ENCODE measurements around the gene KCNMA1. TPM values are rescaled to one million over a fixed set of nuclear protein-coding genes. Genes with fewer than 3 reads are reported as not detected.

Gene KCNMA1
- total and polyA plus RNA-seq, 2 donors from 2014 or later = 4.2 to 8.9 TPM

DNA sequence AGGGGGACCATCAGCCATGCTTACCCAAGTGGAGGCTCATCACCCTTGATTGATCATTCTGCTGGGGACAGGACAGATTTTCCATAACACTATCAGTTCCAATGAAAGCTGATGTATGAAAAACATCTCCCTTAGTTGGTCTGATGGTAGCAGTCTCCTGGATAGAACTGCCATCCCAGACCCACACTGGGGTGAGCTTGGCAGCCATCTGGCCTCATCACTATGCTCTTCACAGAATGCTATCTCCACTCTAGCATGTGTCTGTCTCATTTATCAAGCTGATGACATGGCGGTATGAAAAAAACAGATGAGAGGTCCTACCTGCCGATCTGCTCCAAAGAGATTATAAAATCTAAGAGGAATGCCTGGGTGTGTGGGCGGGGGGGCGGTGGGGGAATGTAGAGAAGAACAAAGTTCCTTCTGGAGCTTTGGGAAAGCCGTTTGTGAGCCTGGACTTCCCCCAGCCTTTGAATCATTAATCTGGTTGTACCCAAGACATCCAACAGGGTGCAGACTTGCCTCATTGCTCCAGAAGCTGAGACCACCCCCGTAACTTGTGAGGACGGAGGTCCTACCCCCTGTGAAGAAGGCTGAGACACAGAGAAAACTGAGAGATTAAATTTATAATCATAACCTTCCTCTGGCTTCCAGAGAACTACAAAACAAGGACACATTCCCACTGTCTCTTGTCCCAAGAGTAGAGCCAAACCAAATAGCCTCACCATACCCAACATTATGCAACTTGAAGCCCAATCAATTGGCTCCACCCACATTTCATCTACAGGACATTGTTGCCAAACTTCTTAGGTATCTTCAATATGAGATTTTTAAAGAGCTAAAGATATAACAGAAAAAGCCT lies 340.8 kb downstream of the KCNMA1 start:
- Histone ChIP-seq H3K9me3 (ENCODE audit: control insufficient read depth in 2 of 3, insufficient read depth in 1 of 3, low read length in 3 of 3) (no peaks in the 10 kb centered on the region), H3K9ac (ENCODE audit: low read length in 3 of 3) (no peak overlapping the region), H3K4me1 (ENCODE audit: control insufficient read depth in 2 of 3, insufficient read depth in 2 of 3, low read depth in 1 of 3, low read length in 3 of 3) (no peaks in the 10 kb centered on the region), H3K36me3 (ENCODE audit: control insufficient read depth in 2 of 3, insufficient read depth in 3 of 3, low read length in 3 of 3) (no peaks in the 10 kb centered on the region), H3K27me3 (ENCODE audit: control insufficient read depth, insufficient read depth, low read length) (no peaks in the 10 kb centered on the region), H3K4me3 (ENCODE audit: low read length in 3 of 3) (no peak overlapping the region), H3K27ac (ENCODE audit: low read depth in 2 of 2, low read length in 2 of 2) (no peak overlapping the region)
- intact Hi-C loops (cut with DNase I) = no loop called here
- DNase-seq = no peak
- FAIRE-seq = no peak
- TF ChIP-seq, protein P1, sequence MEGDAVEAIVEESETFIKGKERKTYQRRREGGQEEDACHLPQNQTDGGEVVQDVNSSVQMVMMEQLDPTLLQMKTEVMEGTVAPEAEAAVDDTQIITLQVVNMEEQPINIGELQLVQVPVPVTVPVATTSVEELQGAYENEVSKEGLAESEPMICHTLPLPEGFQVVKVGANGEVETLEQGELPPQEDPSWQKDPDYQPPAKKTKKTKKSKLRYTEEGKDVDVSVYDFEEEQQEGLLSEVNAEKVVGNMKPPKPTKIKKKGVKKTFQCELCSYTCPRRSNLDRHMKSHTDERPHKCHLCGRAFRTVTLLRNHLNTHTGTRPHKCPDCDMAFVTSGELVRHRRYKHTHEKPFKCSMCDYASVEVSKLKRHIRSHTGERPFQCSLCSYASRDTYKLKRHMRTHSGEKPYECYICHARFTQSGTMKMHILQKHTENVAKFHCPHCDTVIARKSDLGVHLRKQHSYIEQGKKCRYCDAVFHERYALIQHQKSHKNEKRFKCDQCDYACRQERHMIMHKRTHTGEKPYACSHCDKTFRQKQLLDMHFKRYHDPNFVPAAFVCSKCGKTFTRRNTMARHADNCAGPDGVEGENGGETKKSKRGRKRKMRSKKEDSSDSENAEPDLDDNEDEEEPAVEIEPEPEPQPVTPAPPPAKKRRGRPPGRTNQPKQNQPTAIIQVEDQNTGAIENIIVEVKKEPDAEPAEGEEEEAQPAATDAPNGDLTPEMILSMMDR (IDR thresholded peaks at IDR 0.05; ENCODE audit: borderline replicate concordance, extremely low read depth, insufficient read depth) = no peak

DNA sequence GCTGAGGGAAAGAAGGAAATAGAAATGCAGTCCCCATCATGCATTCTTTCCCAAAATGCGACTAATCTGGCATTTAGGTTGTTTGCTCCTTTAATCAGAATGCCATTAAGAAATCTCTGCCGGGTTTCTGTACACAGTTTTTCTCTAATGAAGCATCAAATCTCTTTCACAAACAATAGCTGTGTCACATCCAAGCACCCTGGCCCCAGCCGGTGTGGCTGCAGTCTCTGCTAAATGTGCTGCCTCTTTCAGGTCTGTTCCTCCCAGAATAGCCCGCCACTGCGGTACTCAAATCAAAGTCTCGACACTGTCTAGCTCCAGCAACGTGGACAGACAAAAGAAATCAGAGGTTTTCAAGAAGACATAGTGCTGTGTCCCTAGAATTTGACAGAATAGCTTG lies 343.8 kb downstream of the KCNMA1 start:
- intact Hi-C loops (cut with DNase I) = no loop called here
- TF ChIP-seq, protein P1 (IDR thresholded peaks at IDR 0.05; ENCODE audit: borderline replicate concordance, extremely low read depth, insufficient read depth) = no peak
- Histone ChIP-seq H3K4me3 (ENCODE audit: low read length in 3 of 3) (no peak overlapping the region), H3K4me1 (ENCODE audit: control insufficient read depth in 2 of 3, insufficient read depth in 2 of 3, low read depth in 1 of 3, low read length in 3 of 3) (no peaks in the 10 kb centered on the region), H3K27ac (ENCODE audit: low read depth in 2 of 2, low read length in 2 of 2) (no peak overlapping the region), H3K9me3 (ENCODE audit: control insufficient read depth in 2 of 3, insufficient read depth in 1 of 3, low read length in 3 of 3) (no peaks in the 10 kb centered on the region), H3K36me3 (ENCODE audit: control insufficient read depth in 2 of 3, insufficient read depth in 3 of 3, low read length in 3 of 3) (no peaks in the 10 kb centered on the region), H3K27me3 (ENCODE audit: control insufficient read depth, insufficient read depth, low read length) (no peaks in the 10 kb centered on the region), H3K9ac (ENCODE audit: low read length in 3 of 3) (no peak overlapping the region)
- FAIRE-seq = no peak
- DNase-seq = no peak

DNA sequence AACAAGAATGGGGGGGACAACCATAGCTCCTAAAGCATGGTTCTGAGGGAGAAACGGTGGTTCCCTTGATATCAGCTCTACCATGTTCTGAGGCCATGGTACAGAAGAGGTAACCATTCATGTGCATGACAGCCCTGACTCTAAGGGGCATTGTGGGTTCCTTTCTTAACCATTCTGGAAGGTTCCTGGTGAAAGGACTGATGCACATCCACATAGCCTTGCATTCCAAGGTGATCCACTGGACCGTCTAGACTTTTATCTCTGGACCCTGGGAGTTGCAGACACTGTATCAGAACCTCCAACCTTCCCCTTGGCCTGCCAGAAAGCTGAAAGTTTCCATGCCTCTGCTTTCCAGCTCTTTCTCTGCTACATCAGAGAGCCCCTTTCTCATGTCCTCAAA lies 344.3 kb downstream of the KCNMA1 start:
- FAIRE-seq (no peak), DNase-seq (no peak)
- H3K27ac ChIP-seq (ENCODE audit: low read depth in 2 of 2, low read length in 2 of 2) = no peak overlapping the region
- TF ChIP-seq, protein P1 (IDR thresholded peaks at IDR 0.05; ENCODE audit: borderline replicate concordance, extremely low read depth, insufficient read depth) = no peak
- no peak overlapping the region for H3K4me3 ChIP-seq (ENCODE audit: low read length in 3 of 3)
- no peaks in the 10 kb centered on the region for H3K4me1 ChIP-seq (ENCODE audit: control insufficient read depth in 2 of 3, insufficient read depth in 2 of 3, low read depth in 1 of 3, low read length in 3 of 3)
- H3K9me3 ChIP-seq (ENCODE audit: control insufficient read depth in 2 of 3, insufficient read depth in 1 of 3, low read length in 3 of 3) = no peaks in the 10 kb centered on the region
- intact Hi-C loops (cut with DNase I) = no loop called here
- no peaks in the 10 kb centered on the region for H3K27me3 ChIP-seq (ENCODE audit: control insufficient read depth, insufficient read depth, low read length)
- H3K9ac ChIP-seq (ENCODE audit: low read length in 3 of 3) = no peak overlapping the region
- H3K36me3 ChIP-seq (ENCODE audit: control insufficient read depth in 2 of 3, insufficient read depth in 3 of 3, low read length in 3 of 3) = no peaks in the 10 kb centered on the region

Data from kidney (tissue), 14 donors.